ENCODE data around the gene THSD4. TPM values are rescaled to one million over a fixed set of nuclear protein-coding genes. Genes with fewer than 3 reads are reported as not detected.

The THSD4 gene
- total and polyA plus RNA-seq, 9 of the 15 experiments (the other 6 are each of a cell fraction or from before 2014, with no cell fraction given), result 0.04 TPM; not detected in 5

DNA sequence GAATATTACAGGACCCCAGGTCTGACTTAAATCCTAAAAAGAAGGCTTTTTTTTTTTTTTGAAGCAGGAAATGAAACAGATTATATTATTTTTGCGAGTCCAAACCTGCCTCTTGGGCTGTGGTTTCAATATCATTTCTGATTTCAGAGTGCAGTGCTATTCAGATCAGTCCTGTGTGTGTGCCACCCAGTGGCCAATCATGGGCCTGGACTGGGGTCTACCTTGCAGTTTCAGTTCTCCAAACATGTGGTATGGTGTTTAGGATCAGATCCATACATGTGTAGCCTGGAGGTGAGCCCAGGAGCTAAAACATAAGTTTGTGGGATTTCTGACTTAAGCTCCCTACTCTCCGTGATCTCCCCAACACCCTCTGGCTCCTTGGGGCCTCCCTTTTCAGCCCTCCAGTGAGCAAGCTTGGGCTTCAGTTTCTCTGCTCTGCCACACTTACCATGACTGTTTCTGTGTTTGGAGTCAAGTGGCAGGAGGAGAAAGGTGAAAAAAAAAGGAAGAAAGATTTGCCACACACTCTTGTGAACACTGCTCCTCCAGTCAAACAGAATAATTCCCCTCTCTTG, 12.1 kb upstream of the THSD4 start:
- intact Hi-C loops (cut with micrococcal nuclease) (no loop called here), in situ Hi-C loops (cut with MboI) (no loop called here)
- Histone ChIP-seq H3K4me2 (ENCODE audit: insufficient read depth, low read length) (no peak overlapping the region), H3K9me1 (ENCODE audit: control insufficient read depth, insufficient read depth, low read length) (no peaks in the 10 kb centered on the region), H2AFZ (ENCODE audit: low read depth, low read length) (no peak overlapping the region), H3K9me3 (replicated peaks; ENCODE audit: control insufficient read depth, insufficient read depth, low read depth, low read length) (no peaks in the 10 kb centered on the region), H3K9ac (ENCODE audit: insufficient read depth in 1 of 2, low read depth in 2 of 2, low read length in 2 of 2) (no peak overlapping the region), H3K4me1 (replicated peaks in 1 of 2; ENCODE audit: control insufficient read depth in 2 of 2, insufficient read depth in 2 of 2, low read length in 2 of 2) (no peaks in the 10 kb centered on the region), H3K4me3 (no peak overlapping the region), H4K20me1 (replicated peaks; ENCODE audit: control insufficient read depth, insufficient read depth, low read length) (no peaks in the 10 kb centered on the region), H3K36me3 (ENCODE audit: control insufficient read depth, insufficient read depth, low read length) (no peaks in the 10 kb centered on the region), H3K27ac (ENCODE audit: extremely low read depth, low read depth, low read length) (no peak overlapping the region), H3K79me2 (ENCODE audit: control insufficient read depth, insufficient read depth, low read length) (no peaks in the 10 kb centered on the region), H3K27me3 (ENCODE audit: control insufficient read depth in 2 of 2, insufficient read depth in 2 of 2, low read length in 2 of 2) (no peaks in the 10 kb centered on the region)
- DNase-seq (ENCODE audit: extremely low read depth in 1 of 4, low spot score in 3 of 4) (no peak), FAIRE-seq (no peak), ATAC-seq (peak; percentile 59; the same call in 2 of the 3 replicates)
- TF ChIP-seq, protein P1, sequence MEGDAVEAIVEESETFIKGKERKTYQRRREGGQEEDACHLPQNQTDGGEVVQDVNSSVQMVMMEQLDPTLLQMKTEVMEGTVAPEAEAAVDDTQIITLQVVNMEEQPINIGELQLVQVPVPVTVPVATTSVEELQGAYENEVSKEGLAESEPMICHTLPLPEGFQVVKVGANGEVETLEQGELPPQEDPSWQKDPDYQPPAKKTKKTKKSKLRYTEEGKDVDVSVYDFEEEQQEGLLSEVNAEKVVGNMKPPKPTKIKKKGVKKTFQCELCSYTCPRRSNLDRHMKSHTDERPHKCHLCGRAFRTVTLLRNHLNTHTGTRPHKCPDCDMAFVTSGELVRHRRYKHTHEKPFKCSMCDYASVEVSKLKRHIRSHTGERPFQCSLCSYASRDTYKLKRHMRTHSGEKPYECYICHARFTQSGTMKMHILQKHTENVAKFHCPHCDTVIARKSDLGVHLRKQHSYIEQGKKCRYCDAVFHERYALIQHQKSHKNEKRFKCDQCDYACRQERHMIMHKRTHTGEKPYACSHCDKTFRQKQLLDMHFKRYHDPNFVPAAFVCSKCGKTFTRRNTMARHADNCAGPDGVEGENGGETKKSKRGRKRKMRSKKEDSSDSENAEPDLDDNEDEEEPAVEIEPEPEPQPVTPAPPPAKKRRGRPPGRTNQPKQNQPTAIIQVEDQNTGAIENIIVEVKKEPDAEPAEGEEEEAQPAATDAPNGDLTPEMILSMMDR (IDR thresholded peaks at IDR 0.05 in 2 of 3, conservative IDR thresholded peaks at IDR 0.05 in 1 of 3; ENCODE audit: insufficient read depth in 2 of 3, low read depth in 1 of 3, low read length in 3 of 3), result peak in 2 of 3 experiments; percentile 7 to 9; a peak in 1 of 6 replicates
- TF ChIP-seq HLTF (IDR thresholded peaks at IDR 0.05), result no peak
- no TSS peak for BruUV-seq (replicated peaks)
- POLR2A ChIA-PET, result no interaction called here
- CTCF ChIA-PET (ENCODE audit: low intra/inter-chr PET ratio), result no interaction called here
- WGBS (ENCODE audit: insufficient coverage, low coverage, missing lambda C conversion rate), result 0% methylated on average over 2 of the region's 2 CpGs

DNA sequence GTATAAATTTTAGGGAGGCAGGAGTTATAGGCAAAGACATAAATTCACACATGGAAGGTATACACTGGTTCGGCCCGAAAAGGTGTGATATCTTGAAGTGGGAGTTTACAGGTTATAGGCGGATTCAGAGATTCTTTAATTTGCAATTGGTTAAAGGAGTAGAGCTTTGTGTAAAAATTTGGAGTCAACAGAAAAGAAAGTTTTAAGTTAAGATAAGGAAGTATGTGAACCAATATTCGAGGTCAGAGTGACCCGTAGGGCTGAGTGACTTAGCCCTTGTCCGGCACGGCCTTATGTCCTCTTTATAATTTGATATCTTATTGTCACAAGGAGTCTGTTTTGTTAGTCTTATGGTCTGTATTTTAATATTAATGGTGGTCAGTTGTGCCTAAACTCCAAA, 10.6 kb upstream of the THSD4 start:
- WGBS (ENCODE audit: insufficient coverage, low coverage, missing lambda C conversion rate), result 0% methylated on average over 7 of the region's 7 CpGs
- Histone ChIP-seq H3K9me1 (ENCODE audit: control insufficient read depth, insufficient read depth, low read length) (no peaks in the 10 kb centered on the region), H3K9ac (ENCODE audit: insufficient read depth in 1 of 2, low read depth in 2 of 2, low read length in 2 of 2) (no peak overlapping the region), H3K9me3 (replicated peaks; ENCODE audit: control insufficient read depth, insufficient read depth, low read depth, low read length) (no peaks in the 10 kb centered on the region), H3K79me2 (ENCODE audit: control insufficient read depth, insufficient read depth, low read length) (no peaks in the 10 kb centered on the region), H3K27ac (ENCODE audit: extremely low read depth, low read depth, low read length) (no peak overlapping the region), H4K20me1 (replicated peaks; ENCODE audit: control insufficient read depth, insufficient read depth, low read length) (no peaks in the 10 kb centered on the region), H3K27me3 (ENCODE audit: control insufficient read depth in 2 of 2, insufficient read depth in 2 of 2, low read length in 2 of 2) (no peaks in the 10 kb centered on the region), H3K36me3 (ENCODE audit: control insufficient read depth, insufficient read depth, low read length) (no peaks in the 10 kb centered on the region), H3K4me3 (no peak overlapping the region), H3K4me1 (replicated peaks in 1 of 2; ENCODE audit: control insufficient read depth in 2 of 2, insufficient read depth in 2 of 2, low read length in 2 of 2) (no peaks in the 10 kb centered on the region), H2AFZ (ENCODE audit: low read depth, low read length) (no peak overlapping the region), H3K4me2 (ENCODE audit: insufficient read depth, low read length) (no peak overlapping the region)
- intact Hi-C loops (cut with micrococcal nuclease) (no loop called here), in situ Hi-C loops (cut with MboI) (no loop called here)
- ATAC-seq (no peak), FAIRE-seq (no peak), DNase-seq (ENCODE audit: extremely low read depth in 1 of 4, low spot score in 3 of 4) (no peak)
- CTCF ChIA-PET (ENCODE audit: low intra/inter-chr PET ratio), result no interaction called here
- POLR2A ChIA-PET, result no interaction called here
- no TSS peak for BruUV-seq (replicated peaks)
- TF ChIP-seq STAT5A (IDR thresholded peaks at IDR 0.05; ENCODE audit: borderline replicate concordance, low read length) (no peak), IFI16 (CRISPR knock-in tag; IDR thresholded peaks at IDR 0.05) (no peak), RBM25 (IDR thresholded peaks at IDR 0.05; ENCODE audit: low read depth, low read length, severe bottlenecking) (no peak), ZNF282 (CRISPR knock-in tag; IDR thresholded peaks at IDR 0.05) (no peak), DMBX1 (CRISPR knock-in tag; IDR thresholded peaks at IDR 0.05; ENCODE audit: borderline replicate concordance) (no peak), HNRNPUL1 (IDR thresholded peaks at IDR 0.05; ENCODE audit: low read length) (no peak), GABPA (tag; conservative IDR thresholded peaks at IDR 0.05; ENCODE audit: low read depth) (no peak), ZNF586 (CRISPR knock-in tag; conservative IDR thresholded peaks at IDR 0.05) (no peak), ZNF175 (CRISPR knock-in tag; IDR thresholded peaks at IDR 0.05; ENCODE audit: low read depth) (no peak), RBM22 (IDR thresholded peaks at IDR 0.05; ENCODE audit: low read depth, low read length, poor library complexity, severe bottlenecking) (no peak)
- TF ChIP-seq, protein P2, sequence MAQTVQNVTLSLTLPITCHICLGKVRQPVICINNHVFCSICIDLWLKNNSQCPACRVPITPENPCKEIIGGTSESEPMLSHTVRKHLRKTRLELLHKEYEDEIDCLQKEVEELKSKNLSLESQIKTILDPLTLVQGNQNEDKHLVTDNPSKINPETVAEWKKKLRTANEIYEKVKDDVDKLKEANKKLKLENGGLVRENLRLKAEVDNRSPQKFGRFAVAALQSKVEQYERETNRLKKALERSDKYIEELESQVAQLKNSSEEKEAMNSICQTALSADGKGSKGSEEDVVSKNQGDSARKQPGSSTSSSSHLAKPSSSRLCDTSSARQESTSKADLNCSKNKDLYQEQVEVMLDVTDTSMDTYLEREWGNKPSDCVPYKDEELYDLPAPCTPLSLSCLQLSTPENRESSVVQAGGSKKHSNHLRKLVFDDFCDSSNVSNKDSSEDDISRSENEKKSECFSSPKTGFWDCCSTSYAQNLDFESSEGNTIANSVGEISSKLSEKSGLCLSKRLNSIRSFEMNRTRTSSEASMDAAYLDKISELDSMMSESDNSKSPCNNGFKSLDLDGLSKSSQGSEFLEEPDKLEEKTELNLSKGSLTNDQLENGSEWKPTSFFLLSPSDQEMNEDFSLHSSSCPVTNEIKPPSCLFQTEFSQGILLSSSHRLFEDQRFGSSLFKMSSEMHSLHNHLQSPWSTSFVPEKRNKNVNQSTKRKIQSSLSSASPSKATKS (CRISPR knock-in tag; IDR thresholded peaks at IDR 0.05), result no peak
